GM23338 (cell line): ENCODE data around the gene RNF214. TPM values are rescaled to one million over a fixed set of nuclear protein-coding genes. Genes with fewer than 3 reads are reported as not detected.

Source experiments
- ATAC-seq: fragments of 200-7000 bp; cut with Tn5 transposase; 3 replicates; pipeline ENCODE4 v1.9.1; 2020
- DNase-seq: peaks from one replicate; pipeline ENCODE4 v3.0.0-alpha.2; 2015; ENCODE audit warnings: low spot score
- H2AFZ ChIP-seq: fragments of 200-600 bp; sonication (generic); 2 replicates; pipeline ENCODE4 v1.8.0; 2016; ENCODE audit warnings: antibody characterized with exemption, mild to moderate bottlenecking, moderate library complexity
- H3F3A ChIP-seq: fragments of 200-600 bp; sonication (generic); replicated peaks from 2 replicates; pipeline ENCODE4 v1.8.0; 2017; ENCODE audit warnings: antibody characterized with exemption, mixed run types, low read depth
- H3K27ac ChIP-seq: fragments of 200-600 bp; sonication (generic); 2 replicates; pipeline ENCODE4 v1.6.1; 2016; ENCODE audit warnings: low read depth
- H3K27me3 ChIP-seq: fragments of 200-600 bp; sonication (generic); 2 replicates; pipeline ENCODE4 v1.8.0; 2016; ENCODE audit warnings: mild to moderate bottlenecking, mixed run types, moderate library complexity; ENCODE audit not compliant: insufficient read depth
- H3K36me3 ChIP-seq: fragments of 200-600 bp; sonication (generic); 2 replicates; pipeline ENCODE4 v1.8.0; 2016; ENCODE audit warnings: mild to moderate bottlenecking; ENCODE audit not compliant: insufficient read depth
- H3K4me1 ChIP-seq: fragments of 200-600 bp; sonication (generic); 2 replicates; pipeline ENCODE4 v1.8.0; 2016; ENCODE audit warnings: mild to moderate bottlenecking, moderate library complexity; ENCODE audit not compliant: insufficient read depth
- H3K4me2 ChIP-seq: fragments of 200-600 bp; sonication (generic); 2 replicates; pipeline ENCODE4 v1.7.1; 2017; ENCODE audit warnings: mixed run types
- H3K4me3 ChIP-seq: fragments of 200-600 bp; sonication (generic); 2 replicates; pipeline ENCODE4 v1.6.1; 2016; ENCODE audit warnings: mixed run types
- H3K79me2 ChIP-seq: fragments of 200-600 bp; sonication (generic); replicated peaks from 2 replicates; pipeline ENCODE4 v1.8.0; 2017; ENCODE audit warnings: mild to moderate bottlenecking; ENCODE audit not compliant: insufficient read depth
- H3K9me2 ChIP-seq: fragments of 200-600 bp; sonication (generic); 2 replicates; pipeline ENCODE4 v1.8.0; 2017; ENCODE audit not compliant: insufficient read depth
- H4K20me1 ChIP-seq: fragments of 200-600 bp; sonication (generic); replicated peaks from 2 replicates; pipeline ENCODE4 v1.8.0; 2017; ENCODE audit warnings: mild to moderate bottlenecking; ENCODE audit not compliant: insufficient read depth
- H3K27ac Mint-ChIP-seq: 2 replicates; pipeline ENCODE4 v1.8.0; 2020; ENCODE audit warnings: inconsistent platforms, mild to moderate bottlenecking, moderate library complexity, mixed read lengths
- H3K27me3 Mint-ChIP-seq: 3 replicates; pipeline ENCODE4 v1.8.0; 2022; ENCODE audit warnings: low read depth, mild to moderate bottlenecking, moderate library complexity, mixed read lengths, inconsistent platforms; ENCODE audit not compliant: insufficient read depth, poor library complexity
- H3K36me3 Mint-ChIP-seq: 3 replicates; pipeline ENCODE4 v1.8.0; 2021; ENCODE audit warnings: low read depth, mild to moderate bottlenecking, inconsistent platforms, moderate library complexity, mixed read lengths
- H3K4me1 Mint-ChIP-seq: 3 replicates; pipeline ENCODE4 v1.8.0; 2020; ENCODE audit warnings: mild to moderate bottlenecking, inconsistent platforms, mixed read lengths
- H3K4me3 Mint-ChIP-seq: 3 replicates; pipeline ENCODE4 v1.8.0; 2021; ENCODE audit warnings: moderate library complexity, mild to moderate bottlenecking, inconsistent platforms, mixed read lengths
- H3K9me3 Mint-ChIP-seq: 3 replicates; pipeline ENCODE4 v1.8.0; 2020; ENCODE audit warnings: moderate library complexity, mild to moderate bottlenecking, inconsistent platforms, mixed read lengths
- JUNB ChIP-seq: IDR thresholded peaks from one replicate; pipeline ENCODE4 v1.6.1; 2016; ENCODE audit warnings: antibody characterized with exemption; ENCODE audit not compliant: unreplicated experiment
- NANOG ChIP-seq: IDR thresholded peaks from 2 replicates; pipeline ENCODE4 v1.6.1; 2016; ENCODE audit warnings: antibody characterized with exemption, borderline replicate concordance
- POLR2AphosphoS5 ChIP-seq: IDR thresholded peaks from 2 replicates; pipeline ENCODE4 v1.6.1; 2016; ENCODE audit warnings: antibody characterized with exemption, low read depth
- STAT1 ChIP-seq: IDR thresholded peaks from one replicate; pipeline ENCODE4 v1.6.1; 2016; ENCODE audit warnings: antibody characterized with exemption; ENCODE audit not compliant: unreplicated experiment
- polyA plus RNA-seq: library from polyadenylated mRNA; unstranded; fragments of >200 nt; fragmentation: Nextera tagmentation; extraction: Ambion mirVana; gene quantifications from 2 replicates; pipeline ENCODE4 v1.2.1, GENCODE V29; 2016
- total RNA-seq: library from RNA; depleted of rRNA; stranded (reverse); fragments of >200 nt; shearing (Covaris generic); gene quantifications from 2 replicates; pipeline ENCODE4 v1.2.3, GENCODE V29; 2014
- TF ChIP-seq, protein P1 (sequence below): fragments of 250-450 bp; sonication (Bioruptor Pico); IDR thresholded peaks from 2 replicates; pipeline ENCODE4 v1.5.0; 2020; ENCODE audit warnings: mild to moderate bottlenecking, moderate library complexity
- TF ChIP-seq, protein P2 (sequence below), 2 experiments: fragments of 200-600 bp in 1 of 2; sonication (generic) in 1 of 2; conservative IDR thresholded peaks; 2 replicates each; pipeline versions ENCODE4 v1.5.1 to v1.6.1; 2016 to 2017; ENCODE audit warnings: antibody characterized with exemption in 2 of 2, low read depth in 2 of 2, mild to moderate bottlenecking in 2 of 2, moderate library complexity in 1 of 2

Gene RNF214
- total and polyA plus RNA-seq, 2 experiments from 2014 or later: 19.4 to 28.4 TPM

DNA sequence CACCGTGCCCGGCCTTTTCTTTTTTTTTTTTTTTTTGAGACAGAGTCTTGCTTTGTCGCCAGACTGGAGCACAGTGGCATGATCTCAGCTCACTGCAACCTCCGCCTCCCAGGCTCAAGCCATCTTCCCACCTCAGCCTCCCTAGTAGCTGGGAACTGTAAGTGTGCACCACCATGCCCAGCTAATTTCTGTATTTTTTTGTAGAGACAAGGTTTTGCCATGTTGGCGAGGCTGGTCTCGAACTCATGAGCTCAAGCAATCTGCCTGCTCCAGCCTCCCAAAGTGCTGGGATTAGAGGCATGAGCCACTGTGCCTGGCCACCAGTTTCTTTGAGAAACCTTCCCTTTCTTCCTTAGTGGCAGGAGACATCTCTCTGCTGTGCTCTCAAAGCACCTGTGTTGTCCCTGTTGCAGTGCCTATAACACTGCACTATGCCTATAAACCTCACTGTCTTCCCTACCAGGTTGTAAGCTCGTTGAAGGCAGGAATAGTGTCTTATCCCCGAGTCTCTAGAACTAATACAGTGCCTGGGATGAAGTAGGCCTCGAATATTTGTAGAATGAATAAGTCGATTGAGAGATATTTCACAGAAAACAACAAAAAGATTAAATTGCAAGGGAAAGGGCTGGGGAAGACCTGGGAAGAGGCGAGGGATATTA is 19.6 kb upstream of the RNF214 start:
- Mint-ChIP-seq H3K4me1 (no peaks in the 10 kb centered on the region), H3K36me3 (peaks cover 21% of the 10 kb centered on the region), H3K27ac (no peak overlapping the region), H3K27me3 (peaks cover 5% of the 10 kb centered on the region), H3K9me3 (no peaks in the 10 kb centered on the region), H3K4me3 (no peak overlapping the region)
- Histone ChIP-seq H2AFZ (no peak overlapping the region), H3K79me2 (no peaks in the 10 kb centered on the region), H3K4me1 (no peaks in the 10 kb centered on the region), H4K20me1 (peaks cover 4% of the 10 kb centered on the region), H3K27ac (no peak overlapping the region), H3K27me3 (no peaks in the 10 kb centered on the region), H3F3A (no peaks in the 10 kb centered on the region), H3K4me3 (no peak overlapping the region), H3K4me2 (no peak overlapping the region), H3K9me2 (no peaks in the 10 kb centered on the region), H3K36me3 (0 out of 2 replicates have a peak, but pooled peaks cover 6% of the 10 kb centered on the region)
- DNase-seq (no peak), ATAC-seq (no peak)
- no peak for TF ChIP-seq POLR2AphosphoS5
- TF ChIP-seq STAT1: no peak
- no peak for TF ChIP-seq NANOG
- TF ChIP-seq, protein P1, sequence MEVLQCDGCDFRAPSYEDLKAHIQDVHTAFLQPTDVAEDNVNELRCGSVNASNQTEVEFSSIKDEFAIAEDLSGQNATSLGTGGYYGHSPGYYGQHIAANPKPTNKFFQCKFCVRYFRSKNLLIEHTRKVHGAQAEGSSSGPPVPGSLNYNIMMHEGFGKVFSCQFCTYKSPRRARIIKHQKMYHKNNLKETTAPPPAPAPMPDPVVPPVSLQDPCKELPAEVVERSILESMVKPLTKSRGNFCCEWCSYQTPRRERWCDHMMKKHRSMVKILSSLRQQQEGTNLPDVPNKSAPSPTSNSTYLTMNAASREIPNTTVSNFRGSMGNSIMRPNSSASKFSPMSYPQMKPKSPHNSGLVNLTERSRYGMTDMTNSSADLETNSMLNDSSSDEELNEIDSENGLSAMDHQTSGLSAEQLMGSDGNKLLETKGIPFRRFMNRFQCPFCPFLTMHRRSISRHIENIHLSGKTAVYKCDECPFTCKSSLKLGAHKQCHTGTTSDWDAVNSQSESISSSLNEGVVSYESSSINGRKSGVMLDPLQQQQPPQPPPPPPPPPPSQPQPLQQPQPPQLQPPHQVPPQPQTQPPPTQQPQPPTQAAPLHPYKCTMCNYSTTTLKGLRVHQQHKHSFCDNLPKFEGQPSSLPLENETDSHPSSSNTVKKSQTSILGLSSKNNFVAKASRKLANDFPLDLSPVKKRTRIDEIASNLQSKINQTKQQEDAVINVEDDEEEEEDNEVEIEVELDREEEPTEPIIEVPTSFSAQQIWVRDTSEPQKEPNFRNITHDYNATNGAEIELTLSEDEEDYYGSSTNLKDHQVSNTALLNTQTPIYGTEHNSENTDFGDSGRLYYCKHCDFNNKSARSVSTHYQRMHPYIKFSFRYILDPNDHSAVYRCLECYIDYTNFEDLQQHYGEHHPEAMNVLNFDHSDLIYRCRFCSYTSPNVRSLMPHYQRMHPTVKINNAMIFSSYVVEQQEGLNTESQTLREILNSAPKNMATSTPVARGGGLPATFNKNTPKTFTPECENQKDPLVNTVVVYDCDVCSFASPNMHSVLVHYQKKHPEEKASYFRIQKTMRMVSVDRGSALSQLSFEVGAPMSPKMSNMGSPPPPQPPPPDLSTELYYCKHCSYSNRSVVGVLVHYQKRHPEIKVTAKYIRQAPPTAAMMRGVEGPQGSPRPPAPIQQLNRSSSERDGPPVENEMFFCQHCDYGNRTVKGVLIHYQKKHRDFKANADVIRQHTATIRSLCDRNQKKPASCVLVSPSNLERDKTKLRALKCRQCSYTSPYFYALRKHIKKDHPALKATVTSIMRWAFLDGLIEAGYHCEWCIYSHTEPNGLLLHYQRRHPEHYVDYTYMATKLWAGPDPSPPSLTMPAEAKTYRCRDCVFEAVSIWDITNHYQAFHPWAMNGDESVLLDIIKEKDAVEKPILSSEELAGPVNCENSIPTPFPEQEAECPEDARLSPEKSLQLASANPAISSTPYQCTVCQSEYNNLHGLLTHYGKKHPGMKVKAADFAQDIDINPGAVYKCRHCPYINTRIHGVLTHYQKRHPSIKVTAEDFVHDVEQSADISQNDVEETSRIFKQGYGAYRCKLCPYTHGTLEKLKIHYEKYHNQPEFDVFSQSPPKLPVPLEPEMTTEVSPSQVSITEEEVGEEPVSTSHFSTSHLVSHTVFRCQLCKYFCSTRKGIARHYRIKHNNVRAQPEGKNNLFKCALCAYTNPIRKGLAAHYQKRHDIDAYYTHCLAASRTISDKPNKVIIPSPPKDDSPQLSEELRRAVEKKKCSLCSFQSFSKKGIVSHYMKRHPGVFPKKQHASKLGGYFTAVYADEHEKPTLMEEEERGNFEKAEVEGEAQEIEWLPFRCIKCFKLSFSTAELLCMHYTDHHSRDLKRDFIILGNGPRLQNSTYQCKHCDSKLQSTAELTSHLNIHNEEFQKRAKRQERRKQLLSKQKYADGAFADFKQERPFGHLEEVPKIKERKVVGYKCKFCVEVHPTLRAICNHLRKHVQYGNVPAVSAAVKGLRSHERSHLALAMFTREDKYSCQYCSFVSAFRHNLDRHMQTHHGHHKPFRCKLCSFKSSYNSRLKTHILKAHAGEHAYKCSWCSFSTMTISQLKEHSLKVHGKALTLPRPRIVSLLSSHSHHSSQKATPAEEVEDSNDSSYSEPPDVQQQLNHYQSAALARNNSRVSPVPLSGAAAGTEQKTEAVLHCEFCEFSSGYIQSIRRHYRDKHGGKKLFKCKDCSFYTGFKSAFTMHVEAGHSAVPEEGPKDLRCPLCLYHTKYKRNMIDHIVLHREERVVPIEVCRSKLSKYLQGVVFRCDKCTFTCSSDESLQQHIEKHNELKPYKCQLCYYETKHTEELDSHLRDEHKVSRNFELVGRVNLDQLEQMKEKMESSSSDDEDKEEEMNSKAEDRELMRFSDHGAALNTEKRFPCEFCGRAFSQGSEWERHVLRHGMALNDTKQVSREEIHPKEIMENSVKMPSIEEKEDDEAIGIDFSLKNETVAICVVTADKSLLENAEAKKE (CRISPR knock-in tag): no peak
- TF ChIP-seq, protein P2, sequence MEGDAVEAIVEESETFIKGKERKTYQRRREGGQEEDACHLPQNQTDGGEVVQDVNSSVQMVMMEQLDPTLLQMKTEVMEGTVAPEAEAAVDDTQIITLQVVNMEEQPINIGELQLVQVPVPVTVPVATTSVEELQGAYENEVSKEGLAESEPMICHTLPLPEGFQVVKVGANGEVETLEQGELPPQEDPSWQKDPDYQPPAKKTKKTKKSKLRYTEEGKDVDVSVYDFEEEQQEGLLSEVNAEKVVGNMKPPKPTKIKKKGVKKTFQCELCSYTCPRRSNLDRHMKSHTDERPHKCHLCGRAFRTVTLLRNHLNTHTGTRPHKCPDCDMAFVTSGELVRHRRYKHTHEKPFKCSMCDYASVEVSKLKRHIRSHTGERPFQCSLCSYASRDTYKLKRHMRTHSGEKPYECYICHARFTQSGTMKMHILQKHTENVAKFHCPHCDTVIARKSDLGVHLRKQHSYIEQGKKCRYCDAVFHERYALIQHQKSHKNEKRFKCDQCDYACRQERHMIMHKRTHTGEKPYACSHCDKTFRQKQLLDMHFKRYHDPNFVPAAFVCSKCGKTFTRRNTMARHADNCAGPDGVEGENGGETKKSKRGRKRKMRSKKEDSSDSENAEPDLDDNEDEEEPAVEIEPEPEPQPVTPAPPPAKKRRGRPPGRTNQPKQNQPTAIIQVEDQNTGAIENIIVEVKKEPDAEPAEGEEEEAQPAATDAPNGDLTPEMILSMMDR (conservative IDR thresholded peaks at IDR 0.05; ENCODE audit: low read depth in 2 of 2): no peak
- TF ChIP-seq JUNB: no peak
